T-cell (primary cell): ENCODE data around the gene CNOT2. TPM values are rescaled to one million over a fixed set of nuclear protein-coding genes. Genes with fewer than 3 reads are reported as not detected.

Source experiments
- ATAC-seq, 4 experiments: fragments of 200-7000 bp in 3 of 4; fragments of 150-1000 bp in 1 of 4; cut with Tn5 transposase; replicated peaks in 1 of 4; 1 replicate in 3 of 4; 2 replicates in 1 of 4; pipeline ENCODE4 v1.10.0; 2021; ENCODE audit warnings: moderate library complexity in 3 of 4, mild to moderate bottlenecking in 2 of 4, moderate number of reproducible peaks in 1 of 4
- CTCF ChIA-PET, 2 donors: fragments of 300-600 bp; sonication (Branson Sonifier 250); formaldehyde crosslinking; loops; one replicate each; lab custom pipeline; 2022; ENCODE audit warnings: antibody characterized with exemption in 2 of 2; lab: Charles Lee
- POLR2A ChIA-PET, 2 donors: fragments of 300-600 bp; sonication (Branson Sonifier 250); formaldehyde crosslinking; loops; one replicate each; lab custom pipeline; 2022; ENCODE audit warnings: antibody characterized with exemption in 2 of 2; lab: Charles Lee
- DNase-seq, 35 experiments: peaks; one replicate each; pipeline versions ENCODE4 v3.0.0 to v3.0.0-alpha.2; 2013 to 2023
- H3K27ac ChIP-seq: one replicate; pipeline ENCODE4 v1.5.1; 2013; ENCODE audit warnings: low read length
- H3K27me3 ChIP-seq, 2 experiments: replicated peaks in 1 of 2; 1 replicate in 1 of 2; 2 replicates in 1 of 2; pipeline versions ENCODE4 v1.6.1 to v1.7.0; 2013; ENCODE audit warnings: low read length in 1 of 2, mixed read lengths in 1 of 2; ENCODE audit not compliant: control insufficient read depth in 2 of 2, insufficient read depth in 2 of 2; ENCODE audit errors: extremely low read depth in 1 of 2
- H3K36me3 ChIP-seq, 2 donors: 1 replicate in 1 of 2; 2 replicates in 1 of 2; pipeline versions ENCODE4 v1.6.1 to v1.7.0; 2013; ENCODE audit warnings: low read length in 1 of 2; ENCODE audit not compliant: control insufficient read depth in 2 of 2, insufficient read depth in 1 of 2; ENCODE audit errors: extremely low read depth in 1 of 2
- H3K4me1 ChIP-seq, 2 experiments: 1 replicate in 1 of 2; 2 replicates in 1 of 2; pipeline versions ENCODE4 v1.6.1 to v1.7.0; 2013; ENCODE audit warnings: low read length in 2 of 2, mixed read lengths in 1 of 2; ENCODE audit not compliant: insufficient read depth in 2 of 2, control insufficient read depth in 1 of 2; ENCODE audit errors: extremely low read depth in 1 of 2
- H3K4me3 ChIP-seq, 2 donors: 1 replicate in 1 of 2; 2 replicates in 1 of 2; pipeline versions ENCODE4 v1.5.1 to v1.7.0; 2013; ENCODE audit warnings: mild to moderate bottlenecking in 2 of 2, low read length in 1 of 2, moderate library complexity in 1 of 2; ENCODE audit not compliant: control insufficient read depth in 1 of 2; ENCODE audit errors: extremely low read depth in 1 of 2
- H3K9me3 ChIP-seq: 2 replicates; pipeline ENCODE4 v1.7.0; 2013
- H3K27ac Mint-ChIP-seq, 2 donors: one replicate each; pipeline ENCODE4 v1.8.0; 2020 to 2021; ENCODE audit warnings: mild to moderate bottlenecking in 2 of 2, mixed read lengths in 2 of 2
- H3K27me3 Mint-ChIP-seq, 2 donors: one replicate each; pipeline ENCODE4 v1.8.0; 2021 to 2022; ENCODE audit warnings: mixed read lengths in 2 of 2
- H3K36me3 Mint-ChIP-seq: one replicate; pipeline ENCODE4 v1.8.0; 2021; ENCODE audit warnings: mixed read lengths
- H3K4me1 Mint-ChIP-seq, 3 donors: one replicate each; pipeline ENCODE4 v1.8.0; 2020 to 2022; ENCODE audit warnings: mixed read lengths in 3 of 3, mild to moderate bottlenecking in 1 of 3
- H3K4me3 Mint-ChIP-seq, 3 donors: one replicate each; pipeline ENCODE4 v1.8.0; 2020 to 2022; ENCODE audit warnings: mild to moderate bottlenecking in 3 of 3, mixed read lengths in 3 of 3, moderate library complexity in 3 of 3
- H3K9me3 Mint-ChIP-seq, 3 donors: one replicate each; pipeline ENCODE4 v1.8.0; 2020 to 2022; ENCODE audit warnings: mixed read lengths in 3 of 3
- WGBS: methylation state at CpG from one replicate; pipeline ENCODE4 v1.1.5; 2013; ENCODE audit warnings: missing lambda C conversion rate; ENCODE audit not compliant: insufficient coverage; 5-methylcytosine and 5-hydroxymethylcytosine counted together
- total RNA-seq, 35 experiments: library from RNA in 6 of 35; stranded (reverse) in 6 of 35; fragments of 120-200 nt in 1 of 35; gene quantifications; one replicate each; pipeline versions ENCODE4 v1.2.1 to v1.2.4 and lab custom pipeline; 2013 to 2026

CNOT2 gene
- total RNA-seq, 5 donors from 2014 or later (not counting 1 experiment from before 2014, with no cell fraction given) = 80.0 to 135 (median 86.4) TPM

DNA sequence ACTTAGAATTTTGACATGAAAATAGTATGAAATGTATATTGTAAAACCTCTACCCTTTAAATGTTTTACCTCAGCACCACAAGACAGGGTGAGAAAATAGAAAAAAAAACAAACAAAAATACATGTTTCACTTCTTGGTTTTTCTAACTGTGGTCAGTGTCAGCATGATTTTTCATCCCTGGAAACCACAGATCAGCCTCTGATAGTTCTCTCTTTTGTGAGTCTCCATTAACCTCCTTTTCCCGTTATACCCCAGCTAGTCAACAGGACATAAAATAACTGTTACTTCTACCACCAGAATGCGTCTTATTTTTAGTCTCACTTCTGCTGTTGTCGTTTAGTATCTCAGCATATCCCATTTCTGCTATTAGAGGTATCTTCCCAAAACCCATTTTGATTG is 74.5 kb downstream of the CNOT2 start:
- Mint-ChIP-seq H3K4me1 (peaks cover 56 to 67% (median 59%) of the 10 kb centered on the region in 3 donors), H3K4me3 (no peak overlapping the region), H3K9me3 (no peaks in the 10 kb centered on the region), H3K27me3 (no peaks in the 10 kb centered on the region), H3K36me3 (peaks cover 34% of the 10 kb centered on the region), H3K27ac (no peak overlapping the region)
- H3K9me3 ChIP-seq = no peaks in the 10 kb centered on the region
- H3K36me3 ChIP-seq = peaks cover 0 to 5% of the 10 kb centered on the region in 2 donors
- ATAC-seq (no peak), DNase-seq (peak in 1 of 35 experiments; percentile 13)
- POLR2A ChIA-PET = interaction anchor here in 1 of 2 donors (0.5 kb wide), 1 partner anchor 12 kb away, joined by 3 read pairs; no protein-coding TSS in a partner anchor
- no peak overlapping the region for H3K27ac ChIP-seq
- no peaks in the 10 kb centered on the region for H3K27me3 ChIP-seq
- 14% methylated on average over 1 of the region's 3 CpGs for WGBS
- no peak overlapping the region for H3K4me3 ChIP-seq
- CTCF ChIA-PET = no interaction called here
- peaks cover 0 to 2% of the 10 kb centered on the region in 2 experiments for H3K4me1 ChIP-seq

DNA sequence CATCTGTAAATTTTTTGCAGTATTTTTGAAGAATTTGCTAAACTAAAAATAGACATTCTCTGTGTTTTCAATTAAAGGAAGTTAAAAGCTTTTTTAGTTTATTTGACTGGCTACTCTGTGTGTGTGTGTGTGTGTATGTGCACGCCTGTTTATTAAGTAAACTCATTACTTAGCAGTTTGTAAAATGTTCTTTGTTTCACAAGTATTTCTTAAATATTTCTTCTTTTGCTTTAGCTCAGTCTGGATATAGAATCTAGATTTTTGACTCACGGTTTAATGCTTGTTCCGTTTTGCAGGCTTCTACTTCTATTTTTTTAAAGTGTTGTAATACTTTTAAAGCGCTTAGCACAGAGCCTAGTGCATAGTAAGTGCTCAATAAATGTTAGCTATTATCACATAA is 76.4 kb downstream of the CNOT2 start:
- H3K4me3 ChIP-seq = no peak overlapping the region
- no peaks in the 10 kb centered on the region for H3K9me3 Mint-ChIP-seq
- POLR2A ChIA-PET = no interaction called here
- no peak overlapping the region for H3K27ac ChIP-seq
- no peak overlapping the region for H3K4me3 Mint-ChIP-seq
- no peaks in the 10 kb centered on the region for H3K27me3 ChIP-seq
- peaks cover 0 to 2% of the 10 kb centered on the region in 2 experiments for H3K4me1 ChIP-seq
- no peaks in the 10 kb centered on the region for H3K9me3 ChIP-seq
- peaks cover 45 to 59% (median 50%) of the 10 kb centered on the region in 3 donors for H3K4me1 Mint-ChIP-seq
- CTCF ChIA-PET = interaction anchor here in 1 of 2 donors (0.6 kb wide), 1 partner anchor 38 kb away, joined by 3 read pairs; no protein-coding TSS in a partner anchor
- WGBS = no CpG with 5 or more reads among the region's 4 CpGs
- H3K36me3 ChIP-seq = peaks cover 0 to 15% of the 10 kb centered on the region in 2 donors
- H3K27ac Mint-ChIP-seq = no peak overlapping the region
- ATAC-seq (no peak), DNase-seq (no peak)
- H3K27me3 Mint-ChIP-seq = no peaks in the 10 kb centered on the region
- H3K36me3 Mint-ChIP-seq = peaks cover 35% of the 10 kb centered on the region

DNA sequence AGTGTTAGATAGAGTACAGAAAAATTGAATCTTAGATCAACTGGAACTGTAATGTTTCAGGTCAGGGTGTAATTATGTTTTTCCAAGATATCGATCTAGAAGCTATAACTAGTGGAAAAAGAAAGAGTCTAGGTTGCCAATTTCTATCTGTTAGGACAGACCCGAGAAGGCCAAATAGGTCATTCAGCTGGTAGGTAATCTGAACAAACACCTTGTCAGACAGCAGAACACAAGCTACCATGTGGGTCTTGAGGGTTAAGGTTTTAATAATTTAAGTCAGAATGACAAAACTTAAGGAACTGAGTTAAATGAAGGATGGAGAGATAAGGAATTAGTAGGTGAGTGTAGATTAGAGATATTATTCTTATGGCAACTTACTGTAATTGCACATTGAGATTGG is 78.0 kb downstream of the CNOT2 start:
- H3K4me3 ChIP-seq = no peak overlapping the region
- Mint-ChIP-seq H3K27ac (peak overlapping the region in 1 of 2 donors; percentile 36), H3K27me3 (no peaks in the 10 kb centered on the region), H3K36me3 (peaks cover 41% of the 10 kb centered on the region), H3K4me1 (peaks cover 39 to 48% (median 40%) of the 10 kb centered on the region in 3 donors), H3K4me3 (no peak overlapping the region), H3K9me3 (no peaks in the 10 kb centered on the region)
- H3K4me1 ChIP-seq = peaks cover 0 to 2% of the 10 kb centered on the region in 2 experiments
- no peak for DNase-seq
- peaks cover 0 to 15% of the 10 kb centered on the region in 2 donors for H3K36me3 ChIP-seq
- no peaks in the 10 kb centered on the region for H3K27me3 ChIP-seq
- POLR2A ChIA-PET = interaction anchor here in 1 of 2 donors (0.6 kb wide), 1 partner anchor 65 kb away, joined by 6 read pairs; no protein-coding TSS in a partner anchor
- H3K27ac ChIP-seq = no peak overlapping the region
- no peak for ATAC-seq
- WGBS = 93% methylated on average over 2 of the region's 2 CpGs
- CTCF ChIA-PET = interaction anchor here in 1 of 2 donors (0.6 kb wide), 1 partner anchor 27 kb away, joined by 3 read pairs; no protein-coding TSS in a partner anchor
- H3K9me3 ChIP-seq = no peaks in the 10 kb centered on the region

DNA sequence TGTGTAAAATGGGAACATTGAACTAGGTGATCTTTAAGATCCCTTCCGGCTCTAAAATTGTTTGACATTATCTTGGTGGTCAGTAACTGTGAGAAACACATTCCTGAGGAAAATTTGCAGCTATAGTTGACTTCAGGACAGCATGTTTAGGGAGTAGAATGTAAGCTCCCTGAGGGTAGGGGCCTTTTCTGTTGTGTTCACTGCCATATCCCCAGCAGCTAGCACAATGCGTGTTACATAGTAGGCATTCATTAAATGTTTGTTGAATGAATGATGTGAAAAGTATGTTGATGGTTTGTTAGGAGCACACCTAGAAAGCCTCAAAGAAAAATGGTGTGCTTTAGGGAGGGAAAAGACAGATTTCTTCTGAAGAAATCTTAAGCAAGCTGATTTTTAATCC is 84.3 kb downstream of the CNOT2 start:
- H3K27ac ChIP-seq = no peak overlapping the region
- peaks cover 2% of the 10 kb centered on the region for H3K9me3 ChIP-seq
- no peak for ATAC-seq
- Mint-ChIP-seq H3K4me1 (peaks cover 36 to 46% (median 44%) of the 10 kb centered on the region in 3 donors), H3K27me3 (no peaks in the 10 kb centered on the region), H3K9me3 (no peaks in the 10 kb centered on the region), H3K36me3 (peaks cover 52% of the 10 kb centered on the region), H3K27ac (no peak overlapping the region), H3K4me3 (no peak overlapping the region)
- ChIA-PET CTCF (interaction anchor here in 1 of 2 donors (0.5 kb wide), 1 partner anchor 80 kb away, joined by 3 read pairs; no protein-coding TSS in a partner anchor), POLR2A (no interaction called here)
- H3K4me3 ChIP-seq = no peak overlapping the region
- no peak for DNase-seq
- H3K4me1 ChIP-seq = no peaks in the 10 kb centered on the region
- WGBS = 100% methylated on average over 1 of the region's 2 CpGs
- H3K27me3 ChIP-seq = no peaks in the 10 kb centered on the region
- peaks cover 3 to 18% of the 10 kb centered on the region in 2 donors for H3K36me3 ChIP-seq

DNA sequence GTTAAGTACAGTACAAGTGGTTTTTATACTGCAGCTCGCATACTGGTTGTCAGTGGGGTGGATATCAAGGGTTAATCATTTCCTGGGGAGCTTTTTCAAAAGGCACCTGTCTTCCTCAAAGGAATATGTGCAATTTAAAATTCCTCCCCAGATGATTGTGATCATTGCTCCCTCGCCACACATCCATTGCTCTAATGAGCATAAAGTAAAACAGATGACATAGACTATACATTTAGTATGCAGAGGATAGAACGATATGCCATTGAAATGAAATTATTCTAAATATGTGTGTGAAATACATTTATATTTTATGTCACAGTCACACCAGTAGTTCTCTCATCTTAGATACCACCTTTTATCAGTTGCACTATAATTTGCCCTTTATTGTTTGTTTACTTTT is 86.5 kb downstream of the CNOT2 start:
- H3K4me1 ChIP-seq = peaks cover 0 to 6% of the 10 kb centered on the region in 2 experiments
- POLR2A ChIA-PET = no interaction called here
- Mint-ChIP-seq H3K27me3 (no peaks in the 10 kb centered on the region), H3K27ac (peak overlapping the region in 1 of 2 donors; percentile 11), H3K36me3 (peaks cover 39% of the 10 kb centered on the region), H3K9me3 (no peaks in the 10 kb centered on the region), H3K4me1 (peaks cover 35 to 41% (median 39%) of the 10 kb centered on the region in 3 donors), H3K4me3 (no peak overlapping the region)
- CTCF ChIA-PET = interaction anchor here in 1 of 2 donors (0.6 kb wide), 1 partner anchor 38 kb away, joined by 3 read pairs; no protein-coding TSS in a partner anchor
- H3K4me3 ChIP-seq = no peak overlapping the region
- H3K36me3 ChIP-seq = peaks cover 3 to 14% of the 10 kb centered on the region in 2 donors
- H3K27ac ChIP-seq = no peak overlapping the region
- no peaks in the 10 kb centered on the region for H3K27me3 ChIP-seq
- peaks cover 2% of the 10 kb centered on the region for H3K9me3 ChIP-seq
- DNase-seq = no peak
- WGBS = no CpG with 5 or more reads among the region's 3 CpGs
- no peak for ATAC-seq

DNA sequence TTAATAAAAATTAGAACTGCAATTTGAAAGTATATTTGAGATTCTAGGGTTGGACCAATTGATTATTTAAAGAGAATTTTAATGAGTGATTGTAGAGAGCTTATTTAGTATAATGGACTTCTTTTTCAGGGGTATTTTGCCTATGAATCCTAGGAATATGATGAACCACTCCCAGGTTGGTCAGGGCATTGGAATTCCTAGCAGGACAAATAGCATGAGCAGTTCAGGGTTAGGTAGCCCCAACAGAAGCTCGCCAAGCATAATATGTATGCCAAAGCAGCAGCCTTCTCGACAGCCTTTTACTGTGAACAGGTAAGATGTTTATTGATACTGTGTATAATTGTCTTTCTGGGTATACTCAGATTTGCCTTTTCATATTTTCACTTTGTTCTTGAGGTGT is 86.9 kb downstream of the CNOT2 start:
- ATAC-seq = no peak

More for the DNA sequence above, 86.9 kb downstream of the CNOT2 start:
- H3K9me3 Mint-ChIP-seq = no peaks in the 10 kb centered on the region
- Histone ChIP-seq H3K27ac (no peak overlapping the region), H3K9me3 (peaks cover 2% of the 10 kb centered on the region), H3K27me3 (no peaks in the 10 kb centered on the region), H3K4me1 (peaks cover 0 to 6% of the 10 kb centered on the region in 2 experiments), H3K4me3 (no peak overlapping the region), H3K36me3 (peaks cover 3 to 18% of the 10 kb centered on the region in 2 donors)
- no peak for DNase-seq
- ChIA-PET CTCF (interaction anchor here in 1 of 2 donors (0.6 kb wide), 1 partner anchor 38 kb away, joined by 3 read pairs; no protein-coding TSS in a partner anchor), POLR2A (interaction anchor here in 1 of 2 donors (0.5 kb wide), 1 partner anchor 1514 kb away, joined by 5 read pairs; no protein-coding TSS in a partner anchor)
- H3K36me3 Mint-ChIP-seq = peaks cover 39% of the 10 kb centered on the region
- peaks cover 31 to 38% (median 37%) of the 10 kb centered on the region in 3 donors for H3K4me1 Mint-ChIP-seq
- peak overlapping the region in 1 of 2 donors; percentile 28 for H3K27ac Mint-ChIP-seq
- H3K4me3 Mint-ChIP-seq = no peak overlapping the region
- WGBS = no CpG with 5 or more reads among the region's 2 CpGs
- H3K27me3 Mint-ChIP-seq = no peaks in the 10 kb centered on the region
